ENCODE data around the gene WDR27.

WDR27 gene

DNA sequence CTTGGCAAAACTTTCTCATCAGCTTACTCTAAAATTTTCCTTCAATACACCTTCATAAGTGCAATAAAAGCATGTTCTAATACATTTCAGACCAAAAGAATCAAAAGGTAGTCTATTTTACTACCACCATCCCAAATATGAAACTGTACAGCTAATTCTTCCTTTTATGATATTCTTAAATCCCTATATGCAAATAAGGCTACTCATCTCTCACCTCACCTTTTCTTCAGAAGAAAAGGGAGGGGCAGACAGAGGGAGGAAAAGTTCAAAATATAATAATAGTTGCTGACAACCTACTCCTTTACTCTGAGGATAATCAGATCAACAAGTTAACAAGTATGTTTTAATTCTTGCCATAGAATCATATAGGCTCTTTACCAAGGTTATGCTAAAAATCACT, 7.5 kb upstream of the WDR27 start:
- no peak for DNase-seq (ENCODE audit: low read depth in 2 of 2)

DNA sequence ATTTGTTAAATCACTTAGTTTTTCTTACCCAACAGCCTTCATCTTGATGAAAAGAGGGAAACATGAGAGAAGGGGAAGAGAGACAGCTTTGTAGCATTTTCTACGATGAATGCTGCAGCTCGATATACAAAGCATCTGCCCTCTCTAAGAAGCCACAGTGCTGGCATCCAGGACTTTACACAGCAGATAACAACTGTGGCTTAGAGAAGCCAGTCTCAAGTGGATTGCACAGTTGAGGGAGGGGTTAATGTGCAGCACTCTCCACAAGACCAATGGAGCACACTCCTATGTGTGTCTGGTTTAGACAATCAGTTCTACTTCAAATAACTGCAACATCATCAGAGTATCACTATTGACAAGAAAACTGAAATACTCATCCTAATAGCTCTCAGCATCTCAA, 5.9 kb upstream of the WDR27 start:
- no peak for DNase-seq (ENCODE audit: low read depth in 2 of 2)

DNA sequence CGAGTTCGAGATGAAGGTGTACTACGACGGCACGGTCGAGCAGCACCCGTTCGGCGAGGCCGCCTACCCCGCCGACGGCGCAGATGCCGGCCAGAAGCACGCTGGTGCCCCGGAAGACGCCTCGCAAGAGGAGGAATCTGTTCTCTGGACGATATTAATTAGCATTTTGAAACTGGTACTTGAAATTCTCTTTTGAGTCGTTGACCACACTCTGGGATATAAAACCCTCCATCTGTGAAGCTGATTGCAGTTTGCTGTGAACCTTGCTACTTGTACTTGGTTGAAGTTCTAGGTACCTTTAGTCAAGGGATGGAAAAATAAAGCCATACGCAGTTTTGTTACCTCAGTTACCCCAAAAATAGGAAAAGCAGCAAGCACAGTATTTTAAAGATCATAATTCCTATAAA, 1.0 kb upstream of the WDR27 start:
- peak in 1 of 2 donors; percentile 21 for DNase-seq (ENCODE audit: low read depth in 2 of 2)

DNA sequence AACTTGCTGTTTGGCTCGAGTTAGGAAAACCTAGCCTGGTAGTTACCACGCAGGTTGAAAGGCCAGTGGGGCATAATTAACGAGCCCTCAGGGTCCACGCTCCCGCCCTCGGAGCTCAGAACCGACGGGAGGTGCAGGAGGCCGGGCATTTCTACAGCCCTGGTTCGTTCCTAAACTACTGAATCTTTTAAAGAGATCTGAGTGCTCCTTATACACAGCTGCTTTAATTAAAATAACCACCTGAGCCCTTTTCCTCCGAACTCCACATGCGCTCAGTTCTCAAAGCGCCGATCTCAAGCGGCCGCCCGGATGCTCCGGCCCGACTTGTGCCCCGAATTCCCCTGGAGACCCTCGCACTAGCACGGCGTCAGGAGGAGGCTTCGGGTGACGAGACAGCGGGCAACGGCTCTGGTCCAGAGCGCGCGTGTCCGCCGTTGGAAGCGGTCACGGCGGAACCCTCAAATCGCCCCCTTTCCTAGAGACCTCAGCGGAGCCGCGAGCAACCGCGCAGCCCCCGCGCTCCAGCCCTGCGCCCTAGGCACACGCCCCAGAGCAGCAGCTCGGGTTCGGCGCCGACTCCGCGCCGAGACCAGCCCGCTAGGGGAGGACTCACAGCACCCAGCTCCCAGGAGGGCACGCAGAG, 397 bp downstream of the WDR27 start:
- DNase-seq (ENCODE audit: low read depth in 2 of 2) = no peak

DNA sequence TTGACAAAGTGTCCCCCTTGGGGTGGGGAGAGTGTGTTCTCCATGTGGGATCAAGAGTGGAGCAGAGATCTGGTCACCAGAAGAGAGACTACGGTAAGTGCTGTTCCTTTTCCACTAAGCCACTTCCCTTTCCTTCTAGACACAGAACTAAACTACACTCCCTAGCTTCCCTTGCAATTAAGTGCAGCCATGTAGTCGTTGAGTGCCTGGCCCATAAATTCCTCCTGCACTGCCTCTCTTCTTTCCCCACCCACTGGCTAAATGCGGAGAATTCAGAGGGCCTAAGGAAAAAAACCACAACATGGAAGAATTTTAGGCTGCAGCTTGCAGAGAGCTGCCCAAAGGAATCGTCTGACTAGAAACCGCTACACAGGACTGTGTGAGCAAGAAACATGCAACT, 1.5 kb downstream of the WDR27 start:
- DNase-seq (ENCODE audit: low read depth in 2 of 2) = no peak

DNA sequence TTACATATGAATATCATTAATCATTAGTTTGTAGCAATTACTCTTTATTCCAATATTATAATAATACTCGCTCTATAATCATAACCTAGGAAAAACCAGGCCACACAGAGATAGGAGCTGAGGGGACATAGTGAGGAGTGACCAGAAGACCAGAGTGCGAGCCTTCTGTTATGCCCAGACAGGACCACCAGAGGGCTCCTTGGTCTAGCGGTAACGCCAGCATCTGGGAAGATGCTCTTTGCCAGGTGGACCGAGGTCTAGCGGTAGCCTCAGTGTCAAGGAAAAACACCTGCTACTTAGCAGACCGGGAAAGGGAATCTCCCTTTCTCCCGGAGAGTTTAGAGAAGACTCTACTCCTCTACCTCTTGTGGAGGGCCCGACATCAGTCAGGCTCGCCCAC, 4.7 kb downstream of the WDR27 start:
- peak; percentile 10 to 18 for DNase-seq (ENCODE audit: low read depth in 2 of 2)

DNA sequence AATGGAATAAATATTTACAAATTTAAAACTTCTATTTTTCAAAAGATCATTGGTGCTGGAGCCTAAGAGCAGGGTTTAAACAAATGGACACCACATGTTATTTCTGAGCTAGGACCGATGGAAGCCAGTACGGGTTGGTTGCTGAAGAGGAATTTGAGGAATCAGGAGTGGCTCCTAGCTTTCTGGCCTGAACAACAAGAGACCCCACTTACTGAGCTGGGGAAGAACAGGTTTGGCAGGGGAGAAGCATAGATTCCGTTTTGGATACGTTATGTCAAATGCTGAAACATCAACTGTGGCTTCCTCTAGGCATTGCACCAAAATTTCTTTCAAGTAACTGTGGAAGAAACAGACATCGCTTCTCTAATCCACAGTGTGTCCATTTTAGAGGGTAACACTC, 6.7 kb downstream of the WDR27 start:
- no peak for DNase-seq (ENCODE audit: low read depth in 2 of 2)

DNA sequence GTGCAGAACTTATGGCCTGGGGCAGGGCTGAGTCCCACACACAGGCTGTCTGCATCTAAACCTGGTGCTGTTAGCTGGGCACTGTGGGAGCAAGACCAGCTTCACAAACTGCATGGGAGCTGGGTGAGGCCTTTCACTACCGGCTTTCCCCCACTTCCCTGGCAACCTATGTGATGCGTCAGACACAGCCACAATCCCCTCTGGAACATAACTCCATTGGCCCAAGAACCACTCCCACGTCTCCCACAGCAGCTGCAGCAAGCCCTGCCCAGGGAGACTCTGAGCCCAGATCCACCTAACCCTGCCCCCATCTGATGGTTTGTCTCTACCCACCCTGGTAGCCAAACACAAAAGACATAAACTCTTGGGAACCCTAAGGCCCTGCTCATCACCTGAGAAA, 9.3 kb downstream of the WDR27 start:
- no peak for DNase-seq (ENCODE audit: low read depth in 2 of 2)

DNA sequence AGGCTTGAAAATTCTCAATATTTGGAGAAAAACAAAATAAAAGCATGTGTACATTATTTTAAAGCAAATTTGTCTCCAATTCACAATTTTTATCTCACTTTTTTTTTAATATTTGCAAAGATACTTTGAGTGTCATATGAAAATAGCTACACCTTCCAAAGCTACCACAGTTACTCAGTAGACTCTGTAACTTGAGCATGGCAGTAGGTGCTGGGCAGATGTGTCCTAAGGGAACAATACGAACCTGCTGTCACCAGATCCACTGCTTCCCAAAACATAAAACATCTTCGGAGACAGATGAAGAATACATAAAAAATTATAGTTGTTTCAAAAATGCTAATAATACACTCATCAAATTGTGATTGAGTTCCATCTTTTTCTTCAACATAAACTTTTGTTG, 10.6 kb downstream of the WDR27 start:
- no peak for DNase-seq (ENCODE audit: low read depth in 2 of 2)

DNA sequence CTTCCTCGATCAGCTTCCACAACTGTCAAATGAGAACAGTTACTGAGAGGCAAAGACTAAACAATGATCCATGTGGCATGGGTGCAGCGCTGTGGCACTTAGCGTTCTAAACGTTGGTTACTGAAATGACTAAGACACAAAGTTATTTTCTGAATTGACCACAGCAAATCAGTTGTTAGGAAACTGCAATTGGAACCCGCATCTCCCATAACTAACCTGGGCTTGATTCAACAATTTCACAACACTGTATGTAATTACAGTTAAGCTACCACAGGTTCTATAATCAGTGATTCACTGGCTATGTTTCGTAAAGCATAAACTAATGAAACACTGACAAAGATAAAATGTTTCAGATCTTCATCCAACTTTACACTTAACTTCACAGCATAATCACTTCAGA, 12.5 kb downstream of the WDR27 start:
- DNase-seq (ENCODE audit: low read depth in 2 of 2) = no peak

DNA sequence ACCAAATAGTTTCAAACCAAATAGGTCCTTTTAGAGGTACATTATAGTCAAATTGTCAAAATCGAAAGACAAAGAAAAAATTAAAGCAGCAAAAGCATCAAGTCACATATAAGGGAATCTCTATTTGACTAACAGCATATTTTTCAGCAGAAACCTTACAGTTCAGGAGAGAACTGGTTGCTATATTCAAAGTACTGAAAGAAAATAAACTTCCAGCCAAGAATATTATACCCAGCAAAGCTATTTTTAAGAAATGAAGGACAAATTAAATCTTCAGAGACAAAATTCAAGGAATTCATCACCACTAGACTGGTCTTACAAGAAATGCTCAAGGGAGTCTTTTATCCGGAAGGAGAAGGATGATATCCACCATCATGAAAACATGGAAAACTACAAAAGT, 16.0 kb downstream of the WDR27 start:
- DNase-seq (ENCODE audit: low read depth in 2 of 2) = no peak

DNA sequence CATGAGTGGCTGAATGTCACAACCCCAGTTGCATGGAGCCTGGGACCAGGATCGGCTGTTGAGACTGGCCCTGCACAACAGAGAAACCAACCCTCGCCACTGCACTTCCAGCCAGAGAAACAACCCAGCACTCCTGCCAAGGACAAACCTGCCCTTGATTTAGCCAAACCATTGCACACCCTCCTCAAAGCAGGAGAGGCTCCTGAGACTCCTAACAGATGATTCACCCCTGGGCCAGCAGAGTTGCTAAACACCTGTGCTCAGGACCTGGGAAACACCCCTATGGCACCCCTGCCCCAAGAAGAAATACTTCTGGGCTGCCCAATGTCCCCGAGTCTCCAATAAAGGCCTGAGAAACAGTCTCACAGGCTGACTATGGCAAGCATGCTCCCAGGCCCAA, 17.8 kb downstream of the WDR27 start:
- no peak for DNase-seq (ENCODE audit: low read depth in 2 of 2)

DNA sequence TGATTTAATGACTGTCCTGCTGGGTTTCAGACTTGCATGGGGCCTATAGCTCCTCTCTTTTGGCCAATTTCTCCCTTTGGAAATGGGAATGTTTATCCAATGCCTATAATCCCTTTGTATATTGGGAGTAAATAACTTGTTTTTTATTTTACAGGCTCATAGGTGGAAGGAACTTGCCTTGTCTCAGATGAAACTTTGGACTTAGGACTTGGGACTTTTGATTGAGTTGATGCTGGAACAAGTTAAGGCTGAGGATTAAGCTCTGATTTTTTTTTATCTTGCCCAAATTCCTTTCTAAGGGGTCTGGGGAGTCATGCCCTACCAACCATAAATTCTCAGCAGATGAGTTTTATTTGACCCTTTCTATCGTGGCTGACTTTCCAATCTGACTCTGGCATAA, 23.5 kb downstream of the WDR27 start:
- no peak for DNase-seq (ENCODE audit: low read depth in 2 of 2)

DNA sequence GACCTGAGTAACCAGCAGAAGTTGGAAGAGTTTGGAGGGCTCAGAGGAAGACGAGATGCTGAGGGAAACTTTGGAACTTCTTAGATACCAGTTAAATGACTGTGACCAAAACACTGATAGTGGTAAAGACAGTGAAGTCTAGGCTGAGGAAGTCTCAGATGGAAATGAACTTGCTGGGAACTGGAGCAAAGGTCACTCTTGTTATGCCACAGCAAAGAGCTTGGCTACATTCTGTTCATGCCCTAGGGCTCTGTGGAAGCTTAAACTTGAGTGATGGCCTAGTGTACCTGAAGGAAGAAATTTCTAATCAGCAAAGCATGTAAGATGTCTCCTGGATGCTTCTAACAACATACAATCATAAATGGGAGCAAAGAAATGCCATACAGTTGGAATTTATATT, 24.7 kb downstream of the WDR27 start:
- no peak for DNase-seq (ENCODE audit: low read depth in 2 of 2)

DNA sequence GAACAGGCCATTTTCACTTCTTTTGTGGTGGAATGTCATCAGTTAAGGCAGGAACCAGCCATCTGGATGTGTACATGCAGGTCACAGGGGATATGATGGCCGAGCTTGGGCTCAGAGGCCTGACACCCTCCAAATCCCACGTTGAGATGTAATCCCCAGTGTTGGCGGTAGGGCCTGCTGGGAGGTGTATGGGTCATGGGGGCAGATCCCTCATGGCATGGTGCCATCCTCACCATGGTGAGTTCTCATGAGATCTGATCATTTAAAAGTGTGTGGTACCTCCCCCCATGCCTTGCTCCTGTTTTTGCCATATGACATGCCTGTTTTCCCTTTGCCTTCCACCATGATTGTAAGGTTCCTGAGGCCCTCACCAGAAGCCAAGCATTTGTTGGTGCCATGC, 26.8 kb downstream of the WDR27 start:
- DNase-seq (ENCODE audit: low read depth in 2 of 2) = no peak

DNA sequence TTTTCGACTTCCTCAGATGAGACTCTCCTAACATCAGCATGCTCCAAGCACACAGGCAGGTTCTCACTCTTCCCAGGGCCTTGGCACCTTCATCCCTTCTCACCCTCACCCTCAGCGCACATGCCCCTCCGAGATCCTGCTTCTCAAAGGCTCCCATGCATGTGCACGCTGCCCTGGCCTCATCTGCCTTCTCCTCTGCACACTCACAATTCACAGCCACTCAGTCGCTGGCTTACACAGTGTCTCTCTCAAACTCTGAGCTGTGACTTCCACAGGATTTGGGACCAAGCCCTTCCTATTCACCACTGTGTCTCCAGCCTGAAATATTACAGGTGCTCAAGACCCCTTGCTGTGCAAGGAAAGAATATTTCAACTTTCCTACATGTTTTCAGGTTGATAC, 30.3 kb downstream of the WDR27 start:
- DNase-seq (ENCODE audit: low read depth in 2 of 2) = no peak

DNA sequence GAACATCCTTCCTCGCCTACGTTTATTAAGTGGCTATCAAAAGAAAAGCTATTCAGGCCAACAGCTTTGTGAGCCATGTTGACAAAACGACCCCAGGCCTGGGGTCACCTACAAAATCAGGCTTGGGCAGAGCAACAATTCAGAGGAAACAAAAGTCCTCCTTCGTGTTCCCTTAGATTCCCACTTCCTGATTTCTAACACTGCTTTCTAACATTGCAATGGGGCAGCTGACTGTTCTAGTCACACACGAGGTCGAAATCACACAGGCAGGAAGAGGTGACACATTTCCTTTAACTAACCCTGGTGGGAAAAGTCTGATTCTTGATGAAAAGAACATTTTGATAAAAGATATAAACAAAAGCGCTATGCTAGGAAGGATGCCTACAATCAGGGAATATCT, 31.9 kb downstream of the WDR27 start:
- DNase-seq (ENCODE audit: low read depth in 2 of 2) = no peak

DNA sequence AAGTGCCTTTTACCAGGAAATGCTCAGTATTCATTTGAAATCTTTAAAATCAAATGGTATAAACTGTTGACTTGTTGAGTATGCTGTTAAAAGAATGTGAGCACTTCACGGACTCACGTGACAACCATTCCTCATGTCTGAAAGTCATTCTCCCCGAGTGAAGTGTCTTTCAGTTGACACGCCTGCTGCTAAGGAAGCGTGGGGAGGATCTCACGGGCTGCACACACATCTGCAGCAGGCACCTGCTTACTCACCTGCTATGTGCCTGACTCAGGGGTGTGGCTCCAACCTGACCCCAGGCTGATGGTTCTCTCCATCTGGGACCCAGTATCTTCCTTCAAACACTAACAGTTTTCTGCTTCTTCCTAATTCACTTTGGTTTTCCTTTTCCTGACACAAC, 32.7 kb downstream of the WDR27 start:
- no peak for DNase-seq (ENCODE audit: low read depth in 2 of 2)

DNA sequence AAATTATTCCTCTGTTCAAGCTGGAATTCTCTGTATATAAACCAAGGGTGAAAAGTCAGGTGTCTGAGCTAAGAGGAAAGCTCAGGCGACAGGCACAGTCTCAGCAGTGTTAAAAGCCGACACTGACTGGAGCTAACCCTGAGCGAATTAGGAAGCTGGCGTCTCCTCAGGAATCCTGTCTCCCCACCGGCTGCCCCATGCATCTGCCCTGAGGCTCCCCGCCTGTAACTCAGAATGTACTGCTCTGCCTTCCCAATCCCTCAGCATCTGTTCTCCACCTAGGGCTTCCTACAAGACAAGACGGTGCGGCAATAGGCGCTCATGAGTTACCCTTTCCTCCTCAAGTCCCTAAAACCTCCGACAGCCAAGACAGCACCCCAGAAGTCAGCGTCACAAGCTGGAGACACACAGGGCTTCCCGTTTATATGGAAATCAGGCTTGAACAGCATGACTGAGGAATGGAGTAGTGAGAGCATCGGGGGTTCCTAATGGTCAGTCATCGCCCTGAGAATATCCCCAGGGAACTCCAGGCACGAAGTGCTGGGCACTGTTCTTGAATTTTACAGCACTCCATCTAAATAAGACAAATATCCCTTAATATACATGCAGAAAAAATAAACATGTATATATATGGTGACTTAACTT, 33.5 kb downstream of the WDR27 start:
- DNase-seq (ENCODE audit: low read depth in 2 of 2) = no peak

DNA sequence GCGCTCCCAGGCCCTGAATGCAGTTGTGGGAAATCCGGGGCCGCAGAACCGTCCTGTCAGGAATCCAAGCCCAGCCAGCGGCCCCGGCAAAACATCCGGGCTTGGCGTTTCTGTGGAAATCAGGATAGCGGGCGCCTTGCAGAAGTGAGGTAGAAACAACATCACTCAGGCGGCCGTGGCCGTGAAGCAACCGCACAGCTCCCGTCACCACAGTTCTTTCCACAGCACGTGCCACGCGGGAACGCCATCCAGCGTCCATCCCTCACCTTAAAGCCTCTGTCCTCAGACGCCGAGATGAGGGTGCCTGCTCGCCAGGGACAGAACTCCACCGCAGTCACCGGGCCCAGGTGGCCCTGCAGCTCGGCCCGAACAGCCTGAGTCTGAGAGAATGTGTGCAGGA, 34.1 kb downstream of the WDR27 start:
- DNase-seq (ENCODE audit: low read depth in 2 of 2) = no peak

DNA sequence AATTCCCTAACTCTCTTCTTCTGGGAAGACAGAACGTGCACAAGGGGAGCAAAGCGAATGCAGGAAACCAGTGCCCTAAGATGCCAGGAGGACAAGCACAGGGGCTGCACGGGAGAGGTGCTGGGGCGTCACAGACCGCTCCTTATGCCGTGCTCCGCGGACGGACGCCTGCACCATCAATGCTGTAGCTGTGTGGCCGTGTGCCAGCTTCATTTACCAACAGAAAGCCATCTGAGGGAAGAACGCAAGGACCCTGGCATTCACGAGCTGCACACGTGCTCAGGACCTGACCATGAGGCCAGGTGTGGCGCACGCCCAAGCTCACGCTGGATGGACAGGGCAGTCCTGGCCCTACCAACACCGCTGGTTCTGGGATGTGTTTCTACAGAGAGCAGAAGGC, 35.4 kb downstream of the WDR27 start:
- DNase-seq (ENCODE audit: low read depth in 2 of 2) = no peak

DNA sequence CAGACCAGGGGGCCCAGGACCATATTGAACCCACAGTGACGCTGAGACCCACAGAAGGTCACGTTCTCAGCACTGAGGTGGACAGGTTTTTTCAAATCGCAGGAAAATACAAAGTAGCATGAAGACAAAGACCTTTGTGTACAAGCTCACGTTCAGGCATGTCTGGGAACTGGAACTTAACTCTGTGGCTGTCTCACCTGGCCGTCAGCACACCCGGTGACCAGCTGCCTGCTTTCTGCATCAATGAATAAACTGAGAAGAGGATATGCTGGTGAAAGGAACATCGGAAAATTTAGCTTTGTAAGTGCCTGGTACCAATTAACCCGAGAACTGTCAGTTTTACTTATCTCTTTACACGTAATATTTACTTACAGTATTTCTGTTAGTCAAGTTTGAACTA, 36.5 kb downstream of the WDR27 start:
- DNase-seq (ENCODE audit: low read depth in 2 of 2) = no peak

DNA sequence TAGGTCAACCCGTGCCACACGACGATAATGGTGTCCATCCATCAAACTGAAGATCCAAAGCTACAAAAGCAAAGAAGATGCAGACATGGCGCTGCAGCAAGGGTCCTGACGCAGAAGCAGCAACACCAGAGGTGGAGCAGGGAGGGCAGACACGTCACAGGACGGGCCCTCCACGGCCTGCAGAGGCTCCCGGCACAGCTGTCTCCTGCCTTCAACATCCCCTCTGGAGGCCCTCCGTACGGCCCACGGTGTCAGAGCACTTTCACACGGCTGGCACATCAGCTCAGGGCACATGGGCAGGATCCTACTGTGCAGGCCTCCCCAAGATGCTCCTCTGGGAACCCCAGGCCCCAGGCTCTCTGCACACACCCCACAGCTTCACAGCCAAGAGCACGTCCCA, 37.6 kb downstream of the WDR27 start:
- no peak for DNase-seq (ENCODE audit: low read depth in 2 of 2)

DNA sequence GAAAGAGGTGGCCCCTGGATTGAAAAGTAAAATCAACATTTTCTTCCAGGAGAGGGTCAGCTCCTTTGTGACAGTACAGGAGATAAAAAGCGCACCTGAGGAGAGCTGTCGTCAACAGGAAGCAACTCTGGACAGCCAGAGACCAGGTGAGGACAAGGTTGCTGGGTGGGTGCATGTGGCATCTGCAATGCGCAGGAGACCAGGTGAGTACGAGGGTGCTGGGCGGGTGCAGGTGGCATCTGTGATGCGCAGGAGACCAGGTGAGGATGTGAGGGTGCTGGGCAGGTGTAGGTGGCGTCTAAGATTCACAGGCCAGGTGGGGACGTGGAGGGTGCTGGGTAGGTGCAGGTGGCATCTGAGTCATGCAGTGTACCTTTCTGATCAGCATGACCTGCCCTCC, 38.4 kb downstream of the WDR27 start:
- DNase-seq (ENCODE audit: low read depth in 2 of 2) = no peak

Data from stimulated activated CD8-positive, alpha-beta memory T cell treated with anti-CD3 and anti-CD28 coated beads, Interleukin-2, amount 100 ng/mL, for 48 hours (primary cell).